22Rv1 (cell line): ENCODE data around the gene SLA2.

Experiments used
- H3K27ac ChIP-seq: fragments of 450-650 bp; 2 replicates; pipeline ENCODE4 v1.5.1; 2017
- CTCF ChIP-seq: fragments of 450-650 bp; IDR thresholded peaks from 2 replicates; pipeline ENCODE4 v1.5.1; 2017; ENCODE audit warnings: mild to moderate bottlenecking
- ZFX ChIP-seq: fragments of 450-650 bp; IDR thresholded peaks from 2 replicates; pipeline ENCODE4 v1.6.1; 2017; ENCODE audit warnings: antibody characterized with exemption, borderline replicate concordance

The SLA2 gene

GRCh38 chr20:36607586-36608387 is 38.2 kb downstream of the SLA2 start:
- H3K27ac ChIP-seq = peak overlapping the region; percentile 75
- TF ChIP-seq CTCF (no peak), ZFX (no peak)

- peak overlapping the region; percentile 75 for H3K27ac ChIP-seq
- TF ChIP-seq ZFX (no peak), CTCF (no peak)
Observed at GRCh38 chr20:36606158-36607066, 39.6 kb downstream of the SLA2 start.

- peak within 1 kb of the TSS; percentile 75 for H3K27ac ChIP-seq
- TF ChIP-seq ZFX (no peak), CTCF (peak; percentile 96)
Observed at GRCh38 chr20:36605399-36606157, 40.4 kb downstream of the SLA2 start, which contains the start of gene RAB5IF. TSS of gene RAB5IF (plus strand) at chr20:36605779. CDS start at chr20:36605952, 173 bp downstream.

- H3K27ac ChIP-seq = peak overlapping the region; percentile 75
- TF ChIP-seq CTCF = no peak
- TF ChIP-seq ZFX = no peak
Observed at GRCh38 chr20:36604952-36605398, 41.0 kb downstream of the SLA2 start.

GRCh38 chr20:36601540-36601939 is 44.5 kb downstream of the SLA2 start:
- TF ChIP-seq CTCF (no peak), ZFX (no peak)
- H3K27ac ChIP-seq = no peak overlapping the region

- H3K27ac ChIP-seq = no peak overlapping the region
- TF ChIP-seq CTCF (no peak), ZFX (no peak)
Observed at GRCh38 chr20:36599912-36600345, 46.1 kb downstream of the SLA2 start.
